H9 (cell line): ENCODE measurements around the gene ROR1. TPM values are rescaled to one million over a fixed set of nuclear protein-coding genes. Genes with fewer than 3 reads are reported as not detected.

Source experiments
- DNase-seq: peaks from one replicate; pipeline ENCODE4 v3.0.0-alpha.2; 2017
- H2AFZ ChIP-seq: one replicate; pipeline ENCODE4 v1.6.1; 2013; ENCODE audit warnings: mild to moderate bottlenecking, low read length, control low read depth, moderate library complexity
- H2AK5ac ChIP-seq: 2 replicates; pipeline ENCODE4 v1.6.1; 2013; ENCODE audit warnings: low read length, control low read depth, mixed read lengths; ENCODE audit not compliant: insufficient read length
- H2BK120ac ChIP-seq: one replicate; pipeline ENCODE4 v1.6.1; 2013; ENCODE audit warnings: low read depth, mild to moderate bottlenecking, low read length, control low read depth, inconsistent platforms; ENCODE audit not compliant: poor library complexity, severe bottlenecking
- H2BK12ac ChIP-seq: 2 replicates; pipeline ENCODE4 v1.6.1; 2013; ENCODE audit warnings: low read length, control low read depth, mixed read lengths, low read depth; ENCODE audit not compliant: insufficient read length
- H2BK15ac ChIP-seq: 2 replicates; pipeline ENCODE4 v1.6.1; 2013; ENCODE audit warnings: low read depth, low read length, control low read depth
- H2BK20ac ChIP-seq: one replicate; pipeline ENCODE4 v1.6.1; 2013; ENCODE audit warnings: low read depth, mild to moderate bottlenecking, low read length, control low read depth, inconsistent platforms; ENCODE audit not compliant: poor library complexity, severe bottlenecking
- H2BK5ac ChIP-seq: 2 replicates; pipeline ENCODE4 v1.6.1; 2013; ENCODE audit warnings: low read length, control low read depth, mixed read lengths; ENCODE audit not compliant: insufficient read length
- H3K14ac ChIP-seq: 2 replicates; pipeline ENCODE4 v1.6.1; 2013; ENCODE audit warnings: low read length, control low read depth; ENCODE audit not compliant: insufficient read depth
- H3K18ac ChIP-seq: 2 replicates; pipeline ENCODE4 v1.6.1; 2013; ENCODE audit warnings: low read depth, mild to moderate bottlenecking, mixed read lengths, low read length, control low read depth; ENCODE audit not compliant: insufficient read length
- H3K23ac ChIP-seq: 2 replicates; pipeline ENCODE4 v1.6.1; 2013; ENCODE audit warnings: low read length, control low read depth, mixed read lengths, low read depth; ENCODE audit not compliant: insufficient read length
- H3K23me2 ChIP-seq: 2 replicates; pipeline ENCODE4 v1.6.1; 2013; ENCODE audit warnings: low read depth, mild to moderate bottlenecking, mixed read lengths, low read length, control low read depth; ENCODE audit not compliant: insufficient read length, poor library complexity, severe bottlenecking
- H3K27ac ChIP-seq: 2 replicates; pipeline ENCODE4 v1.5.1; 2013; ENCODE audit warnings: low read length, control low read depth, mixed read lengths, low read depth; ENCODE audit not compliant: insufficient read length
- H3K27me3 ChIP-seq: 2 replicates; pipeline ENCODE4 v1.6.1; 2013; ENCODE audit warnings: low read length, control low read depth, inconsistent platforms; ENCODE audit not compliant: insufficient read depth
- H3K4ac ChIP-seq: 2 replicates; pipeline ENCODE4 v1.6.1; 2013; ENCODE audit warnings: low read depth, mild to moderate bottlenecking, control low read depth, inconsistent platforms, low read length, moderate library complexity
- H3K4me1 ChIP-seq: 2 replicates; pipeline ENCODE4 v1.6.1; 2013; ENCODE audit warnings: low read length, control low read depth, inconsistent platforms; ENCODE audit not compliant: insufficient read depth
- H3K4me2 ChIP-seq: 2 replicates; pipeline ENCODE4 v1.6.1; 2013; ENCODE audit warnings: low read length, control low read depth, mixed read lengths; ENCODE audit not compliant: insufficient read length, insufficient read depth
- H3K56ac ChIP-seq: 2 replicates; pipeline ENCODE4 v1.6.1; 2013; ENCODE audit warnings: low read depth, mild to moderate bottlenecking, mixed read lengths, low read length, control low read depth; ENCODE audit not compliant: insufficient read length
- H3K79me1 ChIP-seq: 2 replicates; pipeline ENCODE4 v1.6.1; 2013; ENCODE audit warnings: low read depth, mild to moderate bottlenecking, moderate library complexity, low read length, control low read depth, inconsistent platforms; ENCODE audit not compliant: insufficient read depth, poor library complexity, severe bottlenecking
- H3K79me2 ChIP-seq: 2 replicates; pipeline ENCODE4 v1.6.1; 2013; ENCODE audit warnings: low read length, control low read depth, inconsistent platforms; ENCODE audit not compliant: insufficient read depth
- H3K9ac ChIP-seq: 2 replicates; pipeline ENCODE4 v1.6.1; 2013; ENCODE audit warnings: low read length, control low read depth, mixed read lengths; ENCODE audit not compliant: insufficient read length; ENCODE audit errors: extremely low read depth
- H3K9me3 ChIP-seq: one replicate; pipeline ENCODE4 v1.6.1; 2013; ENCODE audit warnings: low read depth, low read length, inconsistent platforms; ENCODE audit not compliant: control insufficient read depth
- H3T11ph ChIP-seq: one replicate; pipeline ENCODE4 v1.6.1; 2013; ENCODE audit warnings: mild to moderate bottlenecking, low read length, control low read depth, inconsistent platforms
- H4K20me1 ChIP-seq: one replicate; pipeline ENCODE4 v1.6.1; 2013; ENCODE audit not compliant: control insufficient read depth, insufficient read length, insufficient read depth
- H4K5ac ChIP-seq: 2 replicates; pipeline ENCODE4 v1.6.1; 2013; ENCODE audit warnings: low read depth, mild to moderate bottlenecking, mixed read lengths, low read length, control low read depth; ENCODE audit not compliant: insufficient read length
- H4K8ac ChIP-seq: replicated peaks from 2 replicates; pipeline ENCODE4 v1.6.1; 2013; ENCODE audit warnings: low read length, control low read depth, mixed read lengths, low read depth; ENCODE audit not compliant: insufficient read length
- H4K91ac ChIP-seq: 2 replicates; pipeline ENCODE4 v1.6.1; 2013; ENCODE audit warnings: low read depth, mild to moderate bottlenecking, moderate library complexity, mixed read lengths, low read length, control low read depth; ENCODE audit not compliant: insufficient read length
- H3K27ac Mint-ChIP-seq, 3 experiments: 2 replicates in 2 of 3; 3 replicates in 1 of 3; pipeline ENCODE4 v1.8.0; 2020 to 2021; ENCODE audit warnings: mixed read lengths in 3 of 3, mild to moderate bottlenecking in 1 of 3, moderate library complexity in 1 of 3
- H3K27me3 Mint-ChIP-seq: 2 replicates; pipeline ENCODE4 v1.8.0; 2021; ENCODE audit warnings: low read depth, mild to moderate bottlenecking, moderate library complexity, mixed read lengths
- H3K36me3 Mint-ChIP-seq, 3 experiments: 2 replicates in 2 of 3; 3 replicates in 1 of 3; pipeline ENCODE4 v1.8.0; 2020 to 2021; ENCODE audit warnings: low read depth in 3 of 3, mixed read lengths in 3 of 3; ENCODE audit not compliant: insufficient read depth in 1 of 3
- H3K4me1 Mint-ChIP-seq, 2 experiments: 2 replicates each; pipeline ENCODE4 v1.8.0; 2020; ENCODE audit warnings: mixed read lengths in 2 of 2
- H3K4me3 Mint-ChIP-seq, 2 experiments: 2 replicates in 1 of 2; 3 replicates in 1 of 2; pipeline ENCODE4 v1.8.0; 2020 to 2021; ENCODE audit warnings: mild to moderate bottlenecking in 2 of 2, mixed read lengths in 2 of 2, moderate library complexity in 1 of 2
- H3K9me3 Mint-ChIP-seq, 2 experiments: 2 replicates in 1 of 2; 3 replicates in 1 of 2; pipeline ENCODE4 v1.8.0; 2020; ENCODE audit warnings: mild to moderate bottlenecking in 2 of 2, mixed read lengths in 2 of 2, moderate library complexity in 1 of 2
- CTCF ChIP-seq: fragments of 200-600 bp; sonication (generic); conservative IDR thresholded peaks from 3 replicates; pipeline ENCODE4 v1.8.0; 2021; ENCODE audit warnings: antibody characterized with exemption, mild to moderate bottlenecking
- WGBS: extraction: QIAGEN DNeasy Blood & Tissue Kit; methylation state at CpG from one replicate; pipeline ENCODE4 v1.1.7; 2013; ENCODE audit warnings: missing lambda C conversion rate, low lambda C conversion rate, mixed read lengths; ENCODE audit not compliant: insufficient read length; ENCODE audit errors: extremely low coverage; 5-methylcytosine and 5-hydroxymethylcytosine counted together
- total RNA-seq: library from RNA; stranded (reverse); gene quantifications from 2 replicates; pipeline ENCODE4 v1.2.1, GENCODE V29; 2021

The ROR1 gene
- total RNA-seq, 1 experiment from 2014 or later = 75.9 TPM

- Histone ChIP-seq H3K4me1 (peaks cover 29% of the 10 kb centered on the region), H4K91ac (no peak overlapping the region), H3K9ac (no peak overlapping the region), H3K18ac (no peak overlapping the region), H3K23me2 (no peaks in the 10 kb centered on the region), H3K4me2 (no peak overlapping the region), H3K14ac (no peak overlapping the region), H2BK5ac (no peak overlapping the region), H2AFZ (no peak overlapping the region), H3K23ac (no peak overlapping the region), H3K9me3 (no peaks in the 10 kb centered on the region), H4K5ac (no peak overlapping the region), H3T11ph (no peak overlapping the region), H4K20me1 (no peaks in the 10 kb centered on the region), H3K27me3 (no peaks in the 10 kb centered on the region), H2BK120ac (no peak overlapping the region), H3K79me2 (peaks cover 43% of the 10 kb centered on the region; the same call in 1 of the 2 replicates), H3K79me1 (no peaks in the 10 kb centered on the region), H3K4ac (no peak overlapping the region), H2AK5ac (no peak overlapping the region), H2BK15ac (no peak overlapping the region), H2BK20ac (no peak overlapping the region), H3K56ac (no peak overlapping the region), H3K27ac (no peak overlapping the region), H2BK12ac (no peak overlapping the region), H4K8ac (no peak overlapping the region)
- TF ChIP-seq CTCF = no peak
- Mint-ChIP-seq H3K36me3 (peaks cover 0 to 1% (median 0%) of the 10 kb centered on the region in 3 experiments; a peak in 2 of 7 replicates), H3K27ac (no peak overlapping the region; a peak in 2 of 7 replicates), H3K9me3 (no peaks in the 10 kb centered on the region), H3K4me3 (peak overlapping the region in 1 of 2 experiments; percentile 2; a peak in 1 of 5 replicates), H3K4me1 (peaks cover 79 to 90% of the 10 kb centered on the region in 2 experiments), H3K27me3 (no peaks in the 10 kb centered on the region)
- DNase-seq = no peak
- no CpG with 5 or more reads among the region's 2 CpGs for WGBS
These were observed 24.5 kb downstream of the ROR1 start for GRCh38 chr1:63798284-63798683.
